HCT116 (cell line): Measurements from ENCODE around the gene CDH11. TPM values are rescaled to one million over a fixed set of nuclear protein-coding genes. Genes with fewer than 3 reads are reported as not detected.

Source experiments
- ATAC-seq: fragments of 200-7000 bp; cut with Tn5 transposase; 2 replicates; pipeline ENCODE4 v1.9.1; 2020; ENCODE audit warnings: mild to moderate bottlenecking, moderate library complexity
- BruUV-seq: library from RNA; stranded (reverse); fragments of 400-500 nt; replicated peaks from 2 replicates; lab custom pipeline; 2021; lab: Mats Ljungman, UMichigan
- CTCF ChIA-PET: fragments of 300-600 bp; sonication (Branson Sonifier 250); formaldehyde crosslinking; loops from one replicate; lab custom pipeline; 2021; ENCODE audit warnings: antibody characterized with exemption; lab: Charles Lee
- POLR2A ChIA-PET: fragments of 300-600, 350-600 bp; sonication (Branson Sonifier 250); formaldehyde crosslinking; loops from one replicate; lab custom pipeline; 2021; ENCODE audit warnings: antibody characterized with exemption; lab: Charles Lee
- RAD21 ChIA-PET, 2 experiments: fragments of 300-600 bp; sonication (Branson Sonifier 250); formaldehyde crosslinking; loops; one replicate each; lab custom pipeline; 2023; ENCODE audit warnings: low total read pairs in 2 of 2; ENCODE audit not compliant: uncharacterized antibody in 2 of 2, unreplicated experiment in 2 of 2, low non-redundant PET in 1 of 2; lab: Charles Lee
- DNase-seq: peaks from one replicate; pipeline ENCODE4 v3.0.0-alpha.2; 2010; ENCODE audit warnings: low read depth, low spot score
- H2AFZ ChIP-seq: fragments of 200-600 bp; shearing (Covaris generic), sonication (generic); 2 replicates; pipeline ENCODE4 v1.6.1; 2017; ENCODE audit warnings: low read depth, mixed run types, mixed read lengths, antibody characterized with exemption, low read length; ENCODE audit not compliant: poor library complexity, severe bottlenecking
- H3K27ac ChIP-seq: 2 replicates; pipeline ENCODE4 v1.5.1; 2012; ENCODE audit warnings: low read depth, low read length
- H3K27me3 ChIP-seq: fragments of 200-600 bp; sonication (generic); 2 replicates; pipeline ENCODE4 v1.6.1; 2016; ENCODE audit warnings: mixed run types, low read length, mixed read lengths; ENCODE audit not compliant: insufficient read depth
- H3K36me3 ChIP-seq, 2 experiments: fragments of 200-500 bp in 1 of 2; fragments of 200-600 bp in 1 of 2; sonication (Bioruptor generic) in 1 of 2; sonication (generic) in 1 of 2; 2 replicates each; pipeline versions ENCODE4 v1.5.1 to v1.6.1; 2014 to 2016; ENCODE audit warnings: low read length in 2 of 2, inconsistent platforms in 1 of 2, mixed read lengths in 1 of 2, mixed run types in 1 of 2; ENCODE audit not compliant: insufficient read depth in 2 of 2, control insufficient read depth in 1 of 2
- H3K4me1 ChIP-seq, 2 experiments: fragments of 200-600 bp in 1 of 2; sonication (generic) in 1 of 2; 2 replicates each; pipeline versions ENCODE4 v1.5.1 to v1.6.1; 2012 to 2017; ENCODE audit warnings: low read length in 2 of 2, inconsistent platforms in 1 of 2, mild to moderate bottlenecking in 1 of 2, mixed read lengths in 1 of 2, mixed run types in 1 of 2, moderate library complexity in 1 of 2; ENCODE audit not compliant: insufficient read depth in 2 of 2, control insufficient read depth in 1 of 2
- H3K4me2 ChIP-seq: fragments of 200-600 bp; sonication (generic); 2 replicates; pipeline ENCODE4 v1.6.1; 2017; ENCODE audit warnings: mixed run types, low read length, mixed read lengths
- H3K4me3 ChIP-seq, 2 experiments: fragments of 200-600 bp in 1 of 2; sonication (generic) in 1 of 2; replicated peaks in 1 of 2; 2 replicates each; pipeline ENCODE4 v1.5.1; 2011 to 2016; ENCODE audit warnings: low read length in 2 of 2, control low read depth in 1 of 2, low read depth in 1 of 2, mild to moderate bottlenecking in 1 of 2, mixed read lengths in 1 of 2, mixed run types in 1 of 2
- H3K79me2 ChIP-seq: fragments of 200-600 bp; sonication (generic); 2 replicates; pipeline ENCODE4 v1.6.1; 2017; ENCODE audit warnings: mild to moderate bottlenecking, mixed run types, low read length, moderate library complexity, mixed read lengths; ENCODE audit not compliant: insufficient read depth
- H3K9ac ChIP-seq: fragments of 200-600 bp; sonication (generic); 2 replicates; pipeline ENCODE4 v1.6.1; 2016; ENCODE audit warnings: low read length, mixed read lengths
- H3K9me2 ChIP-seq: fragments of 200-600 bp; sonication (generic), shearing (Covaris generic); 2 replicates; pipeline ENCODE4 v1.6.1; 2017; ENCODE audit warnings: mixed run types, mild to moderate bottlenecking, moderate library complexity; ENCODE audit not compliant: insufficient read depth
- H3K9me3 ChIP-seq, 2 experiments: fragments of 200-500 bp in 1 of 2; fragments of 200-600 bp in 1 of 2; sonication (Bioruptor generic) in 1 of 2; sonication (generic) in 1 of 2; 2 replicates each; pipeline ENCODE4 v1.6.1; 2014 to 2017; ENCODE audit warnings: low read length in 2 of 2, mixed read lengths in 2 of 2, inconsistent platforms in 1 of 2, low read depth in 1 of 2, mild to moderate bottlenecking in 1 of 2, mixed run types in 1 of 2, moderate library complexity in 1 of 2; ENCODE audit not compliant: control insufficient read depth in 1 of 2, insufficient read depth in 1 of 2
- H4K20me1 ChIP-seq: fragments of 200-600 bp; sonication (generic), shearing (Covaris generic); 2 replicates; pipeline ENCODE4 v1.6.1; 2017; ENCODE audit warnings: mixed run types, mild to moderate bottlenecking, moderate library complexity; ENCODE audit not compliant: insufficient read depth
- CBX3 ChIP-seq: IDR thresholded peaks from 2 replicates; pipeline ENCODE4 v1.6.1; 2012; ENCODE audit warnings: low read depth
- CEBPB ChIP-seq: IDR thresholded peaks from 2 replicates; pipeline ENCODE4 v1.6.1; 2012; ENCODE audit warnings: low read depth
- EGR1 ChIP-seq: IDR thresholded peaks from 2 replicates; pipeline ENCODE4 v1.6.1; 2012; ENCODE audit warnings: low read depth
- ELF1 ChIP-seq: IDR thresholded peaks from 2 replicates; pipeline ENCODE4 v1.6.1; 2012; ENCODE audit warnings: low read depth, borderline replicate concordance
- EZH2 ChIP-seq: fragments of 200-600 bp; sonication (generic); IDR thresholded peaks from 2 replicates; pipeline ENCODE4 v1.6.1; 2017; ENCODE audit warnings: antibody characterized with exemption, mixed run types
- EZH2phosphoT487 ChIP-seq: fragments of 200-600 bp; IDR thresholded peaks from 2 replicates; pipeline ENCODE4 v1.6.1; 2018; ENCODE audit warnings: antibody characterized with exemption, borderline replicate concordance
- FOSL1 ChIP-seq: IDR thresholded peaks from 2 replicates; pipeline ENCODE4 v1.6.1; 2012; ENCODE audit warnings: low read depth
- JUND ChIP-seq: IDR thresholded peaks from 2 replicates; pipeline ENCODE4 v1.6.1; 2012
- MAX ChIP-seq: IDR thresholded peaks from 2 replicates; pipeline ENCODE4 v1.6.1; 2012
- POLR2A ChIP-seq: IDR thresholded peaks from 2 replicates; pipeline ENCODE4 v1.7.0; 2011; ENCODE audit warnings: borderline replicate concordance; ENCODE audit not compliant: insufficient read depth, insufficient read length; ENCODE audit errors: extremely low read depth
- POLR2AphosphoS5 ChIP-seq: IDR thresholded peaks from 2 replicates; pipeline ENCODE4 v1.6.1; 2011; ENCODE audit warnings: mild to moderate bottlenecking, low read depth, low read length, moderate library complexity
- REST ChIP-seq: IDR thresholded peaks from 2 replicates; pipeline ENCODE4 v1.6.1; 2012; ENCODE audit warnings: low read depth
- SIN3A ChIP-seq: IDR thresholded peaks from 2 replicates; pipeline ENCODE4 v1.6.1; 2012; ENCODE audit warnings: low read depth
- SRF ChIP-seq: IDR thresholded peaks from 2 replicates; pipeline ENCODE4 v1.6.1; 2012; ENCODE audit warnings: low read depth
- TCF7L2 ChIP-seq: IDR thresholded peaks from 2 replicates; pipeline ENCODE4 v1.7.0; 2011; ENCODE audit warnings: borderline replicate concordance, inconsistent platforms; ENCODE audit not compliant: insufficient read depth, insufficient read length; ENCODE audit errors: extremely low read depth
- YY1 ChIP-seq: IDR thresholded peaks from 2 replicates; pipeline ENCODE4 v1.6.1; 2011; ENCODE audit warnings: low read length, low read depth, moderate library complexity, mild to moderate bottlenecking; ENCODE audit not compliant: insufficient replicate concordance; ENCODE audit errors: extremely low read depth
- ZFX ChIP-seq: fragments of 450-650 bp; IDR thresholded peaks from 2 replicates; pipeline ENCODE4 v1.6.1; 2017
- ZNF274 ChIP-seq: fragments of 200-500 bp; sonication (Bioruptor generic); IDR thresholded peaks from 2 replicates; pipeline ENCODE4 v1.6.1; 2014; ENCODE audit warnings: mild to moderate bottlenecking, low read depth, low read length, inconsistent platforms
- intact Hi-C: fragments of 100-400 bp; cut with micrococcal nuclease; formaldehyde crosslinking; loops from 2 replicates; pipeline ENCODE4 v1.10.0; 2022
- total RNA-seq: library from RNA; stranded (reverse); gene quantifications from one replicate; pipeline ENCODE4 v1.2.1, GENCODE V29; 2021; ENCODE audit not compliant: unreplicated experiment
- TF ChIP-seq, protein P1 (sequence below): IDR thresholded peaks from 2 replicates; pipeline ENCODE4 v1.6.1; 2012

CDH11 gene
- total RNA-seq, 1 experiment from 2014 or later: 0.52 TPM

DNA sequence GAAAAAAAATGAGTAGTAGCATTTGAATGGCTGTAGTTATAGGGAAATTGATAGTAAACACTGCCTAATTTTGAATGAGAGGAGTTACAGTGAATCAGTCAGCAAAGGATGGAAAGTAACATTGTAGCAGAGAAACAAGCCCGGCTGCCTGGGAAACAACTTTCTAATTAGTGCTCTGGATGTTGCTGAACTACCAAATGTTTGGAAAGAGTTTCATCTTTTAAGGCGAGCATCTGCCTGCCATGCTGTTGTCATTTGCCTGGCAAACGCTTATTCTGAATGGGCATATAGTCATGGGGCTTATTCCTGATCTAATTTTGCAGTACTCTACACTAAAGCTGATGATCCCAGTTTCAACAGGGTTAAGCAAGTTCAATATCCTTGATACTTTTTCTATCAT is 138.6 kb downstream of the CDH11 start:
- Histone ChIP-seq H4K20me1 (no peaks in the 10 kb centered on the region), H3K4me2 (no peak overlapping the region), H3K9me2 (no peaks in the 10 kb centered on the region), H3K4me1 (no peaks in the 10 kb centered on the region), H3K36me3 (no peaks in the 10 kb centered on the region), H3K27ac (no peak overlapping the region), H3K4me3 (no peak overlapping the region), H3K9ac (no peak overlapping the region), H3K9me3 (peaks cover 11 to 30% of the 10 kb centered on the region in 2 experiments; a peak in 2 of 4 replicates), H3K79me2 (no peaks in the 10 kb centered on the region), H3K27me3 (no peaks in the 10 kb centered on the region), H2AFZ (no peak overlapping the region)
- ChIA-PET CTCF (no interaction called here), RAD21 (no interaction called here), POLR2A (no interaction called here)
- intact Hi-C loops: no loop called here
- DNase-seq (no peak), ATAC-seq (no peak)
- BruUV-seq: no TSS peak
- TF ChIP-seq CEBPB: no peak
- TF ChIP-seq FOSL1: no peak
- no peak for TF ChIP-seq JUND
- TF ChIP-seq, protein P1, sequence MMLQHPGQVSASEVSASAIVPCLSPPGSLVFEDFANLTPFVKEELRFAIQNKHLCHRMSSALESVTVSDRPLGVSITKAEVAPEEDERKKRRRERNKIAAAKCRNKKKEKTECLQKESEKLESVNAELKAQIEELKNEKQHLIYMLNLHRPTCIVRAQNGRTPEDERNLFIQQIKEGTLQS: no peak
- no peak for TF ChIP-seq EGR1
- TF ChIP-seq POLR2AphosphoS5: no peak
- TF ChIP-seq ZNF274: no peak
- TF ChIP-seq MAX: no peak
- TF ChIP-seq EZH2phosphoT487: no peak
- no peak for TF ChIP-seq POLR2A
- no peak for TF ChIP-seq CBX3
- TF ChIP-seq YY1: no peak

- RAD21 ChIA-PET: no interaction called here
- H3K4me1 ChIP-seq: no peaks in the 10 kb centered on the region
- H3K9me3 ChIP-seq: peaks cover 15 to 26% of the 10 kb centered on the region in 2 experiments; a peak in 2 of 4 replicates
- POLR2A ChIA-PET: no interaction called here
- H3K4me3 ChIP-seq: no peak overlapping the region
- H3K79me2 ChIP-seq: no peaks in the 10 kb centered on the region
- H3K27ac ChIP-seq: no peak overlapping the region
- no peaks in the 10 kb centered on the region for H4K20me1 ChIP-seq
- no peak for ATAC-seq
- H3K27me3 ChIP-seq: no peaks in the 10 kb centered on the region
- intact Hi-C loops: no loop called here
- H2AFZ ChIP-seq: no peak overlapping the region
- CTCF ChIA-PET: no interaction called here
- no peak for TF ChIP-seq CEBPB
- TF ChIP-seq, protein P1: no peak
- TF ChIP-seq SIN3A: no peak
- TF ChIP-seq FOSL1: no peak
- TF ChIP-seq YY1: no peak
- no peak for TF ChIP-seq REST
- TF ChIP-seq EGR1: no peak
- no peak for TF ChIP-seq POLR2AphosphoS5
- TF ChIP-seq ZFX: no peak
- TF ChIP-seq ELF1: no peak
- no peak for TF ChIP-seq MAX
- TF ChIP-seq EZH2: no peak
- TF ChIP-seq SRF: no peak
- no peak for TF ChIP-seq TCF7L2
- TF ChIP-seq, all 23 proteins: peak for 0
- H3K4me2 ChIP-seq: no peak overlapping the region
- H3K9ac ChIP-seq: no peak overlapping the region
- no TSS peak for BruUV-seq
- DNase-seq: no peak
- H3K36me3 ChIP-seq: no peaks in the 10 kb centered on the region
- no peaks in the 10 kb centered on the region for H3K9me2 ChIP-seq
Measured at GRCh38 chr16:64982581-64982980, 139.3 kb downstream of the CDH11 start.
